Stimulated activated effector memory CD8-positive, alpha-beta T cell treated with anti-CD3 and anti-CD28 coated beads, Interleukin-12 subunit alpha, Interleukin-12 subunit beta, amount 100 ng/mL, for 72 hours (primary cell): ENCODE data around the gene CSNK1A1L.
"Not testable (repeated sequence)": the region's sequence is repeated elsewhere in the genome, so short reads cannot be mapped to it uniquely, and the experiment has no call there.

Experiments
- ATAC-seq: fragments of 150-1000 bp; cut with Tn5 transposase; 2 replicates; pipeline ENCODE4 v1.10.0; 2021
- DNase-seq, 2 donors: peaks; one replicate each; pipeline ENCODE4 v3.0.0; 2021 to 2022; ENCODE audit warnings: low spot score in 2 of 2
- H3K27ac Mint-ChIP-seq: one replicate; pipeline ENCODE4 v1.8.0; 2022; ENCODE audit warnings: mild to moderate bottlenecking, mixed read lengths
- H3K36me3 Mint-ChIP-seq: one replicate; pipeline ENCODE4 v1.8.0; 2022; ENCODE audit warnings: mild to moderate bottlenecking, mixed read lengths
- H3K4me1 Mint-ChIP-seq: one replicate; pipeline ENCODE4 v1.8.0; 2022; ENCODE audit warnings: mixed read lengths
- H3K4me3 Mint-ChIP-seq: one replicate; pipeline ENCODE4 v1.8.0; 2022; ENCODE audit warnings: mild to moderate bottlenecking, mixed read lengths
- H3K9me3 Mint-ChIP-seq: one replicate; pipeline ENCODE4 v1.8.0; 2022; ENCODE audit warnings: mixed read lengths

Gene CSNK1A1L

DNA sequence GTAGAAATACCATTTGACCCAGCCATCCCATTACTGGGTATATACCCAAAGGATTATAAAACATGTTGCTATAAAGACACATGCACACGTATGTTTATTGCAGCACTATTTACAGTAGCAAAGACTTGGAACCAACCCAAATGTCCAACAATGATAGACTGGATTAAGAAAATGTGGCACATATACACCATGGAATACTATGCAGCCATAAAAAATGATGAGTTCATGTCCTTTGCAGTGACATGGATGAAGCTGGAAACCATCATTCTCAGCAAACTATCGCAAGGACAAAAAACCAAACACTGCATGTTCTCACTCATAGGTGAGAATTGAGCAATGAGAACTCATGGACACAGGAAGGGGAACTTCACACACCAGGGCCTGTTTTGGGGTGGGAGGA lies 49.2 kb downstream of the CSNK1A1L start:
- H3K27ac Mint-ChIP-seq, ATAC-seq, H3K9me3 Mint-ChIP-seq, DNase-seq, H3K4me3 Mint-ChIP-seq: not testable (repeated sequence)
- peaks cover 41% of the 10 kb centered on the region for H3K4me1 Mint-ChIP-seq
- peaks cover 27% of the 10 kb centered on the region for H3K36me3 Mint-ChIP-seq
